Measurements from ENCODE around the gene ZNF275.
"Not testable (repeated sequence)": the region's sequence is repeated elsewhere in the genome, so short reads cannot be mapped to it uniquely, and the experiment has no call there.

Gene ZNF275

DNA sequence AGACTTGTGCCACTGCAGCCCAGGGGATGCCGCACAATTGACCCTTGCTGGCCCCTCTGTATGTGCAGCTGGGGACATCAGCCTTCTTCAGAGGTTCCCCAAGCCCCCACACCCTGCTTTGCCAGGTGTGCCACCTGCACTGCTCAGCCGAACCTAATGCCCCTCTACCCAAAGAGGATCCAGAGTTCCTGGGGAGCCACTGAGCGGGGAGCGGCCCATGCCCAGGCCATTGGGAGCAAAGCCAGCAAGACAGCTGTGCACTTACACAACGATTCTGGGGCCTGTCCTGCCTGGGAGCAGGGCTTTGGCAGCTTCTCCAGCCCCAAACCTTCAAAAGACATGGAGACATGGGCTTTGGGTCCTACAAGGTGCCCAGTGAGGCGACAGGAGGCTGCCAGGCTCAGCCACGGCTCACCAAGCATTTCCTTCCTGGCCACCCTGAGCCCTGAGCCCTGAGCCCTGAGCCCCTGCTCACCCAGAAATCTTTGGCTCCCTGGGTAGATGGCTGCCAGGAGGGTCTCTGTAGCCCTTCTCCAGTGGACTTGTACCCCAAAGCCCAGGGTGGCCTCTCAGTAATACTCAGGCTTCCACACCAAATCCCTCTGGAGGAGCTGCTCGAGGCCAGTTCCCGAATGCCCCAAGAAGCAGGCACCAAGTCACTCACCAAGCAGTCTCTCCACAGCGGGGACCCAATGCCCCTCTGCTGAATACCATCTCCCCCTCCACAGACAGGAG lies 54.2 kb downstream of the ZNF275 start:
- no peak for DNase-seq (ENCODE audit: low read depth, low spot score)

GRCh38 chrX:153388722-153389459 lies 54.9 kb downstream of the ZNF275 start:
- no peak for DNase-seq (ENCODE audit: low read depth, low spot score)

DNA sequence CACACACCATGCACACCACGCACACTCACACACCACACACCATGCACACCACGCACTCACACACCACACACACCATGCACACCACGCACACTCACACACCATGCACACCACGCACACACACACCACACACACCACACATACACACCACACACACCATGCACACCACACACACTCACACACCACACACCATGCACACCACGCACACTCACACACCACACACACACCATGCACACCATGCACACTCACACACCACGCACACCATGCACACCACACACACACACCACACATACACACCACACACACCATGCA lies 55.5 kb downstream of the ZNF275 start:
- not testable (repeated sequence) for DNase-seq (ENCODE audit: low read depth, low spot score)

- no peak for DNase-seq (ENCODE audit: low read depth, low spot score)
These were observed 58.8 kb downstream of the ZNF275 start for GRCh38 chrX:153392642-153393321.

DNA sequence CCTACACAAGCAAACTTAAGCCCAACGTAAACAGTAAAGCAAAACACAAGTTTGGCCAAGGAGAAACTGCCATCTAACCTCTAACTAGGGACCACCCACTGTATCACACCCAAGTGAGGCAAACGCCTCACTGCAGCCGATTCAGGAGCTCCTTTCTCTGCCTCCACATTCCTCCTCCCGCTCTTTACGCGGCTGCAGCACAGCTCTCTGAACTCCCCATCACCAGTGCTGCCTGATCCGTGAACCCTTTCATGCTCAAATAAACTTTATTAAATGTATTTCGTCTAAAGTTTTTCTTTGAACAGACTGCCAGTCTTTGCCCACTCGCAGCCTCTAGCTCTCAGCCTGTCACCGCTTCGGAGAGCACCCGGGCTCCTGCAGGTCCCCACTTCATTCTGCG lies 60.7 kb downstream of the ZNF275 start:
- DNase-seq (ENCODE audit: low read depth, low spot score) = no peak

GRCh38 chrX:153395613-153396319 lies 61.8 kb downstream of the ZNF275 start:
- no peak for DNase-seq (ENCODE audit: low read depth, low spot score)

- DNase-seq (ENCODE audit: low read depth, low spot score) = no peak
These were observed 62.6 kb downstream of the ZNF275 start for GRCh38 chrX:153396320-153397195.

GRCh38 chrX:153397256-153397960 lies 63.5 kb downstream of the ZNF275 start:
- DNase-seq (ENCODE audit: low read depth, low spot score) = no peak

DNA sequence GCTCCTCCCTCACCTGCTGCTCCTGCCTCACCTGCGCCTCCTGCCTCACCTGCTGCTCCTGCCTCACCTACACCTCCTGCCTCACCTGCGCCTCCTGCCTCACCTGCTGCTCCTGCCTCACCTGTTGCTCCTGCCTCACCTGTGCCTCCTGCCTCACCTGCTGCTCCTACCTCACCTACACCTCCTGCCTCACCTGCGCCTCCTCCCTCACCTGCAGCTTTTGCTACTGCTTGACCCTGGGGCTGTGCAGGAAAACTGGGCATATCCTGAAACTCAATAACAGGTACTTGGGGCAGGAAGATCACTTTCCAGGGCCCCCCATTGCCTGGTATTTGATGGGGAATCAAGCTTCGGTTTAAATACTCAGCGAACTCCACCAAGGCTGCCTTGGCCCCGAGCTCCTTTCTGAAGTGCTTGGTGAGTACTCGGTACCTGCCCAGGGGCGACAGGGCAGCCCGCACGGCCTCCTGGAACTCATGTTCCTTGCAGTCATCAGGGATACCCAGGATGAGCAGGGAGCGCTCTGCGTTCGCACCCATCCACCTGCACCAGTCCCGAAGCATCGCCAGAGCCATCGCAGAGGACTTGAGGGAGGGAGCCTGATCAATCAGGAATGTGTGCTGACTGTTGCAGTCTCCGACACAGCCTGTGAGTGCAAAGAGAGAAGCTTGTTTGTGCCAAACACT lies 64.5 kb downstream of the ZNF275 start:
- DNase-seq (ENCODE audit: low read depth, low spot score) = no peak

- no peak for DNase-seq (ENCODE audit: low read depth, low spot score)
These were observed 66.5 kb downstream of the ZNF275 start for GRCh38 chrX:153400146-153401132.

GRCh38 chrX:153401133-153401764 lies 67.3 kb downstream of the ZNF275 start, which contains the start of gene PNMA6E:
Gene PNMA6E (minus strand): TSS chrX:153401350. CDS start chrX:153398849, 2,501 bp downstream.
- DNase-seq (ENCODE audit: low read depth, low spot score) = no peak

All from astrocyte of the hippocampus (primary cell).